Measurements from ENCODE around the gene MTA1.

- TF ChIP-seq POLR2A (IDR thresholded peaks at IDR 0.05; ENCODE audit: low read depth, low read length) (no peak), POLR2AphosphoS5 (IDR thresholded peaks at IDR 0.05; ENCODE audit: low read depth, low read length) (no peak), SPI1 (IDR thresholded peaks at IDR 0.05; ENCODE audit: low read depth, low read length) (no peak), TAF1 (IDR thresholded peaks at IDR 0.05; ENCODE audit: low read depth, low read length) (no peak), PAX5 (IDR thresholded peaks at IDR 0.05; ENCODE audit: insufficient read depth, low read length, severe bottlenecking) (no peak), POU2F2 (IDR thresholded peaks at IDR 0.05; ENCODE audit: low read depth, low read length) (no peak)
Observed at GRCh38 chr14:105425823-105426247, 6.2 kb downstream of the MTA1 start.

Data from GM12891 (cell line).